GM19467 (cell line): Measurements from ENCODE around the gene MEAF6.
A peak's percentile ranks its signal among the peaks of the same experiment; 100 is the strongest.

Source experiments
- ATAC-seq: cut with Tn5 transposase; IDR thresholded peaks from one replicate; pipeline ENCODE4 v1.9.1; 2021; ENCODE audit warnings: mild to moderate bottlenecking, moderate library complexity; ENCODE audit not compliant: unreplicated experiment

The MEAF6 gene

GRCh38 chr1:37485902-37486679 is 28.5 kb downstream of the MEAF6 start:
- no peak for ATAC-seq

- no peak for ATAC-seq
These were observed 30.1 kb downstream of the MEAF6 start for GRCh38 chr1:37484325-37485051.

GRCh38 chr1:37483785-37484184 is 30.8 kb downstream of the MEAF6 start:
- no peak for ATAC-seq

- no peak for ATAC-seq
These were observed 31.5 kb downstream of the MEAF6 start for GRCh38 chr1:37482796-37483744.

GRCh38 chr1:37482004-37482785 is 32.4 kb downstream of the MEAF6 start:
- no peak for ATAC-seq

- ATAC-seq: no peak
These were observed 33.1 kb downstream of the MEAF6 start for GRCh38 chr1:37481289-37482003.

- no peak for ATAC-seq
These were observed 33.8 kb downstream of the MEAF6 start for GRCh38 chr1:37480581-37481288.

GRCh38 chr1:37480125-37480466 is 34.5 kb downstream of the MEAF6 start:
- ATAC-seq: no peak

GRCh38 chr1:37479255-37480124 is 35.1 kb downstream of the MEAF6 start:
- no peak for ATAC-seq

- no peak for ATAC-seq
These were observed 35.7 kb downstream of the MEAF6 start for GRCh38 chr1:37478890-37479254.

GRCh38 chr1:37478451-37478881 is 36.1 kb downstream of the MEAF6 start:
- no peak for ATAC-seq

GRCh38 chr1:37477946-37478345 is 36.6 kb downstream of the MEAF6 start:
- no peak for ATAC-seq

- ATAC-seq: peak; percentile 32
These were observed 37.2 kb downstream of the MEAF6 start for GRCh38 chr1:37477198-37477931.

- ATAC-seq: no peak
These were observed 37.9 kb downstream of the MEAF6 start for GRCh38 chr1:37476460-37477197.

- no peak for ATAC-seq
These were observed 38.5 kb downstream of the MEAF6 start for GRCh38 chr1:37476087-37476452.

GRCh38 chr1:37475380-37476086 is 39.0 kb downstream of the MEAF6 start:
- no peak for ATAC-seq
